GM12864 (cell line): ENCODE results near the gene PRRC2C.

Experiments used
- DNase-seq: peaks from one replicate; pipeline ENCODE4 v3.0.0-alpha.2; 2011; ENCODE audit warnings: low read depth
- H3K4me3 ChIP-seq: 2 replicates; pipeline ENCODE4 v1.5.1; 2011; ENCODE audit warnings: mild to moderate bottlenecking, low read depth, low read length, control low read depth
- CTCF ChIP-seq: IDR thresholded peaks from 2 replicates; pipeline ENCODE4 v1.5.1; 2011; ENCODE audit warnings: low read depth, mild to moderate bottlenecking, moderate library complexity, low read length, control low read depth, inconsistent platforms; ENCODE audit errors: missing control alignments

PRRC2C gene

GRCh38 chr1:171467626-171468025, 17.7 kb upstream of the PRRC2C start:
- DNase-seq: no peak
- H3K4me3 ChIP-seq: no peak overlapping the region
- no peak for TF ChIP-seq CTCF

- no peak overlapping the region for H3K4me3 ChIP-seq
- no peak for DNase-seq
- no peak for TF ChIP-seq CTCF
Measured at GRCh38 chr1:171468120-171468750, 17.1 kb upstream of the PRRC2C start.

GRCh38 chr1:171470726-171471125, 14.6 kb upstream of the PRRC2C start:
- H3K4me3 ChIP-seq: no peak overlapping the region
- no peak for DNase-seq
- no peak for TF ChIP-seq CTCF

- TF ChIP-seq CTCF: no peak
- no peak for DNase-seq
- H3K4me3 ChIP-seq: no peak overlapping the region
Measured at GRCh38 chr1:171472183-171472647, 13.1 kb upstream of the PRRC2C start.

GRCh38 chr1:171476829-171477228, 8.5 kb upstream of the PRRC2C start:
- no peak for DNase-seq
- TF ChIP-seq CTCF: no peak

GRCh38 chr1:171477804-171478203, 7.5 kb upstream of the PRRC2C start:
- DNase-seq: no peak
- H3K4me3 ChIP-seq: no peak overlapping the region
- TF ChIP-seq CTCF: no peak

More at GRCh38 chr1:171476829-171477228, 8.5 kb upstream of the PRRC2C start:
- H3K4me3 ChIP-seq: no peak overlapping the region

- no peak for TF ChIP-seq CTCF
- no peak for DNase-seq
- no peak overlapping the region for H3K4me3 ChIP-seq
Measured at GRCh38 chr1:171480035-171480434, 5.3 kb upstream of the PRRC2C start.
